Erythroblast (primary cell): ENCODE data around the gene STMN3.
"Not testable (repeated sequence)": the region's sequence is repeated elsewhere in the genome, so short reads cannot be mapped to it uniquely, and the experiment has no call there.

Source experiments
- DNase-seq, 2 experiments: peaks; one replicate each; lab custom pipeline; 2025; lab: John Stamatoyannopoulos, UW
- GATA1 ChIP-seq: IDR thresholded peaks from 2 replicates; pipeline ENCODE4 v1.6.1; 2011; ENCODE audit warnings: low read depth, mild to moderate bottlenecking, control low read depth, low read length, moderate library complexity
- POLR2A ChIP-seq: IDR thresholded peaks from 2 replicates; pipeline ENCODE4 v1.6.1; 2011; ENCODE audit warnings: mild to moderate bottlenecking, low read length

The STMN3 gene

GRCh38 chr20:63678667-63679465, 25.6 kb upstream of the STMN3 start:
- no peak for DNase-seq
- TF ChIP-seq POLR2A, result no peak
- no peak for TF ChIP-seq GATA1

- DNase-seq, result no peak
- TF ChIP-seq POLR2A (no peak), GATA1 (no peak)
These were observed 24.8 kb upstream of the STMN3 start for GRCh38 chr20:63678071-63678470.

GRCh38 chr20:63675681-63676368, 22.6 kb upstream of the STMN3 start:
- no peak for TF ChIP-seq GATA1
- TF ChIP-seq POLR2A, result no peak
- DNase-seq, result no peak

GRCh38 chr20:63673951-63674350, 20.7 kb upstream of the STMN3 start:
- DNase-seq, result no peak
- no peak for TF ChIP-seq POLR2A
- TF ChIP-seq GATA1, result no peak

GRCh38 chr20:63672666-63673065, 19.4 kb upstream of the STMN3 start:
- DNase-seq, result no peak
- no peak for TF ChIP-seq POLR2A
- TF ChIP-seq GATA1, result no peak

GRCh38 chr20:63671695-63672094, 18.5 kb upstream of the STMN3 start:
- DNase-seq, result not testable (repeated sequence)

- TF ChIP-seq POLR2A (no peak), GATA1 (no peak)
- no peak for DNase-seq
These were observed 15.1 kb upstream of the STMN3 start for GRCh38 chr20:63668351-63668750.

GRCh38 chr20:63667858-63668257, 14.6 kb upstream of the STMN3 start:
- TF ChIP-seq GATA1, result no peak
- TF ChIP-seq POLR2A, result no peak
- DNase-seq, result no peak

- DNase-seq, result no peak
- TF ChIP-seq GATA1, result no peak
- TF ChIP-seq POLR2A, result no peak
These were observed 12.5 kb upstream of the STMN3 start for GRCh38 chr20:63665708-63666107.

- no peak for DNase-seq
These were observed 11.8 kb upstream of the STMN3 start for GRCh38 chr20:63664861-63665594.

GRCh38 chr20:63664143-63664851, 11.1 kb upstream of the STMN3 start:
- TF ChIP-seq GATA1 (no peak), POLR2A (no peak)
- DNase-seq, result no peak

More at GRCh38 chr20:63664861-63665594, 11.8 kb upstream of the STMN3 start:
- TF ChIP-seq GATA1, result no peak
- TF ChIP-seq POLR2A, result no peak

- no peak for DNase-seq
These were observed 10.3 kb upstream of the STMN3 start for GRCh38 chr20:63663332-63664066.

GRCh38 chr20:63662813-63663189, 9.6 kb upstream of the STMN3 start:
- no peak for TF ChIP-seq GATA1
- no peak for TF ChIP-seq POLR2A
- no peak for DNase-seq

More at GRCh38 chr20:63663332-63664066, 10.3 kb upstream of the STMN3 start:
- TF ChIP-seq GATA1, result no peak
- TF ChIP-seq POLR2A, result no peak
